Epithelial cell of proximal tubule (primary cell): Measurements from ENCODE around the gene DESI1. TPM values are rescaled to one million over a fixed set of nuclear protein-coding genes. Genes with fewer than 3 reads are reported as not detected.
"Not testable (repeated sequence)": the region's sequence is repeated elsewhere in the genome, so short reads cannot be mapped to it uniquely, and the experiment has no call there.

Source experiments
- DNase-seq: peaks from one replicate; pipeline ENCODE4 v3.0.0-alpha.2; 2011; ENCODE audit warnings: low read depth
- H3K4me3 ChIP-seq: 2 replicates; pipeline ENCODE4 v1.5.1; 2011; ENCODE audit warnings: low read depth, mild to moderate bottlenecking, low read length
- total RNA-seq: library from RNA; depleted of rRNA; stranded (reverse); fragments of >200 nt; gene quantifications from 2 replicates; pipeline ENCODE4 v1.2.3, GENCODE V29; 2015
- TF ChIP-seq, protein P1 (sequence below): conservative IDR thresholded peaks from 2 replicates; pipeline ENCODE4 v1.5.1; 2012; ENCODE audit warnings: low read depth, mild to moderate bottlenecking, low read length

The DESI1 gene
- total RNA-seq, 1 donor from 2014 or later: 21.8 TPM

DNA sequence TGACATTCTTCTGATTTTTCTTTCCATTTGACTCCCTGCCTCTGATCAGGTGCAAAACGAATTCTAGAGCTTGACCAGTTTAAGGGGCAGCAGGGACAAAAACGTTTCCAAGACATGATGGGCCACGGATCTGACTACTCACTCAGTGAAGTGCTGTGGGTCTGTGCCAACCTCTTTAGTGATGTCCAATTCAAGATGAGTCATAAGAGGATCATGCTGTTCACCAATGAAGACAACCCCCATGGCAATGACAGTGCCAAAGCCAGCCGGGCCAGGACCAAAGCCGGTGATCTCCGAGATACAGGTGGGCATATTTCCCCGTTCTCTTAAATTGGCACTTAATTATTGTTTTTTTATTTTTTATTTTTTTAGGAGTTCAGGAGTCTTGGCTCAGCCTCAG, 15.6 kb upstream of the DESI1 start:
- no peak for DNase-seq
- no peak overlapping the region for H3K4me3 ChIP-seq
- TF ChIP-seq, protein P1, sequence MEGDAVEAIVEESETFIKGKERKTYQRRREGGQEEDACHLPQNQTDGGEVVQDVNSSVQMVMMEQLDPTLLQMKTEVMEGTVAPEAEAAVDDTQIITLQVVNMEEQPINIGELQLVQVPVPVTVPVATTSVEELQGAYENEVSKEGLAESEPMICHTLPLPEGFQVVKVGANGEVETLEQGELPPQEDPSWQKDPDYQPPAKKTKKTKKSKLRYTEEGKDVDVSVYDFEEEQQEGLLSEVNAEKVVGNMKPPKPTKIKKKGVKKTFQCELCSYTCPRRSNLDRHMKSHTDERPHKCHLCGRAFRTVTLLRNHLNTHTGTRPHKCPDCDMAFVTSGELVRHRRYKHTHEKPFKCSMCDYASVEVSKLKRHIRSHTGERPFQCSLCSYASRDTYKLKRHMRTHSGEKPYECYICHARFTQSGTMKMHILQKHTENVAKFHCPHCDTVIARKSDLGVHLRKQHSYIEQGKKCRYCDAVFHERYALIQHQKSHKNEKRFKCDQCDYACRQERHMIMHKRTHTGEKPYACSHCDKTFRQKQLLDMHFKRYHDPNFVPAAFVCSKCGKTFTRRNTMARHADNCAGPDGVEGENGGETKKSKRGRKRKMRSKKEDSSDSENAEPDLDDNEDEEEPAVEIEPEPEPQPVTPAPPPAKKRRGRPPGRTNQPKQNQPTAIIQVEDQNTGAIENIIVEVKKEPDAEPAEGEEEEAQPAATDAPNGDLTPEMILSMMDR: no peak

DNA sequence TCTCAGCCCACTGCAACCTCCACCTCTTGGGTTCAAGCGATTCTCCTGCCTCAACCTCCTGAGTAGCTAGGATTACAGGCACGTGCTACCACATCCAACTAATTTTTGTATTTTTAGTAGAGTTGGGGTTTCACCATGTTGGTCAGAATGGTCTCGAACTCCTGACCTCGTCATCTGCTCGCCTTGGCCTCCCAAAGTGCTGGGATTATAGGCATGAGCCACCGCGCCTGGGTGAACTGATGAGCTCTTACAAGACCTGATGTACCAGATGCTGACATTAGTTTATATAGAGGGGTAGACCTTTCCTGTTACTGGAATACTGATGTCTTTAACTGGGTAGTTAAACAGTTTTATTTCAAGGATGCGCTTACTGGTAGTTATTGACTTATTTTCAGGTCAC, 13.8 kb upstream of the DESI1 start:
- H3K4me3 ChIP-seq, DNase-seq: not testable (repeated sequence)

DNA sequence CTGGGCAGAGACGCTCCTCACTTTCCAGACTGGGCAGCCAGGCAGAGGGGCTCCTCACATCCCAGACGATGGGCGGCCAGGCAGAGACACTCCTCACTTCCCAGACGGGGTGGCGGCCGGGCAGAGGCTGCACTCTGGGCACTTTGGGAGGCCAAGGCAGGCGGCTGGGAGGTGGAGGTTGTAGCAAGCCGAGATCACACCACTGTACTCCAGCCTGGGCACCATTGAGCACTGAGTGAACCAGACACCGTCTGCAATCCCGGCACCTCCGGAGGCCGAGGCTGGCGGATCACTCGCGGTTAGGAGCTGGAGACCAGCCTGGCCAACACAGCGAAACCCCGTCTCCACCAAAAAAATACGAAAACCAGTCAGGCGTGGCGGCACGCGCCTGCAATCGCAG, 10.8 kb upstream of the DESI1 start:
- DNase-seq, H3K4me3 ChIP-seq: not testable (repeated sequence)

DNA sequence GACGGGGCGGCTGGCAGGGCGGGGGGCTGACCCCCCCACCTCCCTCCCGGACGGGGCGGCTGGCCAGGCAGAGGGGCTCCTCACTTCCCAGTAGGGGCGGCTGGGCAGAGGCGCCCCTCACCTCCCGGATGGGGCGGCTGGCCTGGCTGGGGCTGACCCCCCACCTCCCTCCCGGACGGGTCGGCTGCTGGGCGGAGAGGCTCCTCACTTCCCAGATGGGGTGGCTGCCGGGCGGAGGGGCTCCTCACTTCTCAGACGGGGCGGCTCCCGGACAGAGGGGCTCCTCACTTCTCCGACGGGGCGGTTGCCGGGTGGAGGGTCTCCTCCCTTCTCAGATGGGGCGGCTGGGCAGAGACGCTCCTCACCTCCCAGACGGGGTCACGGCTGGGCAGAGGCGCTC, 10.3 kb upstream of the DESI1 start:
- not testable (repeated sequence) for H3K4me3 ChIP-seq, DNase-seq

DNA sequence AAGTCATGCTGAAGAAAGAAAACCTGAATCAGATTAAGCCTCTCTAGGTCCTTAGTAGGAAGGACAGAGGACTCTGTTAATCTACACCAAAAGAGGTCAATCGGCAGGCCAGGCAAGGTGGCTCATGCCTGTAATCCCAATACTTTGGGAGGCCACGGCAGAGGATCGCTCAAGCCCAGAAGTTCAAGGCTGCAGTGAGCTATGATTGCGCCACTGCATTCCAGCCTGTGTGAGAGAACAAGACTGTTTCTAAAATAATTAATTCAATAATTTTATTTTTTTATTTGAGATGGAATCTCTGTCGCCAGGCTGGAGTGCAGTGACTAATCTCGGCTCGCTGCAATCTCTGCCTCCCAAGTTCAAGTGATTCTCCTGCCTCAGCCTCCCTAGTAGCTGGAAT, 4.7 kb upstream of the DESI1 start:
- DNase-seq: no peak
- TF ChIP-seq, protein P1: no peak
- H3K4me3 ChIP-seq: no peak overlapping the region

DNA sequence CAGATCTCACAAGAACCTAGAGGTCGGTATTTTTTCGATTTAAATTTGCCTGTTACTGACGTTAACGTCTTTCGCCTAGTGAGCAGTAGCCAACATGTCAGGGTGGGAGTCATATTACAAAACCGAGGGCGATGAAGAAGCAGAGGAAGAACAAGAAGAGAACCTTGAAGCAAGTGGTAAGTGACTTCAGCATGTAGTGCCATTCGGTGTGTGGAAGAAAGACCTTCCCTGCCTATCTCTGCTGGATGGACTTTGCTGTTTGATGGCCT, 1.0 kb upstream of the DESI1 start:
- peak overlapping the region; percentile 66 for H3K4me3 ChIP-seq
- TF ChIP-seq, protein P1: no peak
- DNase-seq: no peak

DNA sequence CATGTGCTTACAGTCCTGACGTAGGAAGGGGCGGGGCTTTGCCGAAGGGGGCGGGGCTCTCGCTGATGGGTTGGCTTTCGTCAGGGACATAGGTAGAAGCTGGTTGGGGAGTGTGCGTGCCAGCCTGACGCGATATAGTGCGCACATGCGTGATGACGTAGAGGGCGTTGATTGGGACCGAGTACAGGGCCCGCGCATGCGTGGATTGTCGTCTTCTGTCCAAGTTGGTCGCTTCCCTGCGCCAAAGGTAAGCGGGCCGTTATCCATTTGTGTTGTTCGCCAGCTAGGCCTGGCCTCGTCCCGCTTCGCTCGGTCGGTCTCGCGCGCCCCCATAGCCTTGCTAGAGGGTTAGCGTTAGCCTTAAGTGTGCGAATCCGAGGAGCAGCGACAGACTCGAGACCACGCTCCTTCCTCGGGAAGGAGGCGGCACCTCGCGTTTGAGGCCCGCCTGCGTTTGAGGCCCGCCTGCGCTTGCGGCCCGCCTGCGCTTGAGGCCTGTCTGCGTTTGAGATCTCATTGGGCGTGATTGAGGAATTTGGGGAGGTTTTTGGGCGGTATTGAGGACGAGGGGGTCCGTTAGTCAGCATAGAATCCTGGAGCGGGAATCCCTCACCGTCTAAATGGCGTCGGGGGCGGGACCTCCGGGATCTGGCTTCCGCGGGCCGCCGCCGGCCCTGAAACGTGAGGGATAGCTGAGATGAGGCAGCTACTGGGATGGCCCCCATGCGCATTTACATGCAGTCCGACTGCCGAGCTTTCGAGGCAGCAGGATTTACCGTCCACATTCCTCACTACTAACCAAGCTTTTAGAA, 462 bp upstream of the DESI1 start, which contains the start of gene XRCC6:
XRCC6 (plus strand) TSS at position 197 of the 812 bp plus-strand sequence. CDS start 710 bp downstream, outside the sequence.
- DNase-seq: peak; percentile 91
- H3K4me3 ChIP-seq: peak within 1 kb of the TSS; percentile 66
- TF ChIP-seq, protein P1: no peak

DNA sequence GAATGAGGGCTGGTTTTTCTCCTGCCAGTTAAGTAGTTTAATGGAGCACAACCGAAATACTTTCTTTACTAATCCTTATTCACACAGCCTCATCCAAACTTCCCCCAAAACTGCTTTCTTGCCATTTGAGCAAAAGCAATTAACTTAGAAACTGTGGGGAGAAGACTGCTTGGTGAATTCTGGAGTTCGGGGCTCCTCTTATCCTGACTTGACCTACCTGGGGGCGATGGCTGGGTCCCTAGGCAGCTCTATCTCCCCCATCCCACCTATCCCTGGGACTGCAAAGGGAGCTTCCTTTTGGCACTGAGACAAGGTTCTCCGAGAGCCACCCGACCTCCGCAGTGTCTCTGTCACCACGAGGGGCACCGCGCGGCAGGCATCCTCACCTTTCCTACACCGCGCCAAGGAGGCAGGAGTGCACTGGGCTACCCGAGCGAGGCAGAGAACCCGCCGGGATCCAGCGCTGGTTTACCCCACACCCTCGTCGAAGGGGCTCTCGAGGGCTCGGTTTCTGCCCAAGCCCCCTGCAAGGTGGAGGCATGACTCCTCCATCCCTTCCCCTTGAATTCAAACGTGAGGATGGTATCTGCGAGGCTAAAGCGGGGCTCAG, 759 bp downstream of the DESI1 start:
- H3K4me3 ChIP-seq: peak overlapping the region; percentile 66
- TF ChIP-seq, protein P1: no peak
- DNase-seq: no peak
